Left colon (tissue), 2 donors: Measurements from ENCODE around the gene RAB9A. TPM values are rescaled to one million over a fixed set of nuclear protein-coding genes. Genes with fewer than 3 reads are reported as not detected.
A peak's percentile ranks its signal among the peaks of the same experiment; 100 is the strongest.
"Not testable (repeated sequence)": the region's sequence is repeated elsewhere in the genome, so short reads cannot be mapped to it uniquely, and the experiment has no call there.

Experiments used
- ATAC-seq: fragments of 200-7000 bp; cut with Tn5 transposase; one replicate; pipeline ENCODE4 v1.9.1; 2020; ENCODE audit warnings: mild to moderate bottlenecking, moderate library complexity
- DNase-seq, 2 donors: peaks; one replicate each; pipeline ENCODE4 v3.0.0-alpha.2; 2020
- intact Hi-C, 2 donors: fragments of 100-400 bp; cut with DNase I in 1 of 2; cut with micrococcal nuclease in 1 of 2; formaldehyde crosslinking; loops; one replicate each; pipeline versions ENCODE4 v1.11.2 to v1.14.0; 2022; cut with DNase I, micrococcal nuclease
- total RNA-seq, 2 donors: library from RNA; stranded (reverse); fragmentation: NEBNext Ultra II Directional; extraction: Animal tissue kit (Norgen Biotek cat#: 25700); gene quantifications; one replicate each; pipeline ENCODE4 v1.2.1, GENCODE V29; 2021
- donor health status: DM: no; HTN: no; CAD: no.
- donor health status: DM: yes; HTN: yes; CAD: no.

RAB9A gene
- total RNA-seq, 2 donors from 2014 or later = 28.0 to 70.6 TPM

DNA sequence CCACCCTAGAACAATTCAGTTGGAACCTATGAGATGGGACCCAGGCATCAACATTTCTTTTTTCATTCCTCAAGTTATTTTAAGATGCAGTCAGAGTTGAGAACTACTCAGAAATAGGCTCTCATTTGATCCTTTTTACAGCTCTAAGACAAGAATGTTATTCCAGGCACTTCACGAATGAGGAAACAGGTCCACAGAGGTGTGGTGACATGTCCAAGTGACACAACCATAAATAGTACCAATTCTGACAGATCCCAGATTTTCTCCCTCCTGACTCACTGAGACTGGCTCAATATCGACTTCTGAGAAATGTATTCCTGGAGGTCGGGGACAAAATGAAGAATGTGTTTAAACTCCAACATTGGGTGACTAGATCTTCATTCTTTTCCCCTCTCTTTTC, 24.9 kb upstream of the RAB9A start:
- intact Hi-C loops = no loop called here
- no peak for DNase-seq
- peak; percentile 55 for ATAC-seq

DNA sequence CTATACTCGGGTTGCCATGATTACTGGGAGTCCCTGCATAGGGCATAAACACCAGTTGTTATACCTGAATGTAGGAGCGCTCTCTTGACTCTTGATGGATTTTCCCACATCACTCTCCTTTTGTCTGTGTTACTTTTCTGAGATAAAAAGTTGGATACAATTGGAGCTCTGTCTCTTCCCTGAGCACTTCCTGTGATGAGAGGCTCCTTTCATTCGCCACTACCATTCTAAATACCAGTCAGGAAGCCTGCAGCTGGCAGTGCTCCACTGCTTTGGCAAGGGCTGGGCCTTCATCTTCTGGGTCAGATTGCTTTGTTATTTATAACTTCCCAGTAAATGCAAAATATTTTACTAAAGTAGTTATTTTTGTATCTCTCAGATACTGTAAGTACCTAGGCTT, 22.1 kb upstream of the RAB9A start:
- no peak for ATAC-seq
- intact Hi-C loops = no loop called here
- DNase-seq = no peak

DNA sequence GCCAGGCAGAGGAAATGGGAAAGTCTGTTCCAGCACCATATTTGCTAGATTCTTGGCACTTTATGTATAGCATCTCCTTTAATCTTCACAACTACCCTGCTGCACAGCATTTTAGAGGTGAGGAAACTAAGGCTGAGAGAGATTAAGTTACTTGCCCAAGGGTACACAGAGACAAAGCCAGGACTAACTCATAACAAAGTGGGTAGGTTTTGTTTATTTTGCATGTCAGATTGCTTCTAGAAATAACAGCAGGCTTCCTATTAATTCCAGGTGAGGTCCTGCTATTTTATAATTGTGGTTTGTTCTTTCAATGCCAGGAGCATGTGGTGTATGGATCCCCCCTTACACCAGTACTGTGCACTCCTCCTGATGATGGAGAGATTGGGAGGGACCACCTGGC, 21.0 kb upstream of the RAB9A start:
- ATAC-seq (no peak), DNase-seq (no peak)
- intact Hi-C loops = no loop called here

DNA sequence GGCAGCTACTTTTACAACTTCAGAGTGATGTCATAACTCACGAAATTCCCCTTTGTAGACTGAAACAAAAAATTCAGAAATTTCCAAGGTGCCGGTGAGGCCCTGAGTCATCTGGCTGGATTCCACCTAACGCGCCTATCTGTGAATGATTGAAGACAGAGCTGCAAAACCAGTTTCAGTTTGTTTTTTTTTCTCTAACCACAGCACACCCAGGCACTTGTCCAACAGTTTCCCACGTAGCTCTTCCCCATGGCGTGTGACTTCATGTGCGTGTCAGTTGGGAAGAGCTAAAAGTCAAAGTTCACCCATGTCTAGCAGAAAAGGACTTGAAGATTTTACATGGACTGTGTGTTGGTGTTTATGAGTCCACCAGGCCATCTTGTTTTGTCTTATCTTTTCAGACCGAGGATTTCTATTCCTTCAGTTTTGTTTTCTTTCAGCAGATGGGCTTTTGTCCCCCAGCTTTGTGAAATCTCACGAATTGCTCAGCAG, 19.6 kb upstream of the RAB9A start:
- intact Hi-C loops = no loop called here
- DNase-seq = peak; percentile 80 to 84
- ATAC-seq = peak; percentile 97

DNA sequence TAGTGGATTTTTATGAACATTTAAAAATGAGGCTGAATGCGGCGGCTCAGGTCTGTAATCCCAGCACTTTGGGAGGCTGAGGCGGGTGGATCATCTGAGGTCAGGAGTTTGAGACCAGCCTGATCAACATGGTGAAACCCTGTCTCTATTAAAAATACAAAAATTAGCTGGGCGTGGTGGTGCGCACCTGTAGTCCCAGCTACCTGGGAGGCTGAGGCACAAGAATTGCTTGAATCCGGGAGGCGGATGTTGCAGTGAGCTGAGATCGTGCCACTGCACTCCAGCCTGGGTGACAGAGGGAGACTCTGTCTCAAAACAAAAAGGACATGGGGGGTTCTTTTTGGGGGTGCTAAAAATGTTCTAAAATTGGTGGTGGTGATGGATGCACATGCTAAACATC, 19.2 kb upstream of the RAB9A start:
- DNase-seq, ATAC-seq, intact Hi-C loops: not testable (repeated sequence)

DNA sequence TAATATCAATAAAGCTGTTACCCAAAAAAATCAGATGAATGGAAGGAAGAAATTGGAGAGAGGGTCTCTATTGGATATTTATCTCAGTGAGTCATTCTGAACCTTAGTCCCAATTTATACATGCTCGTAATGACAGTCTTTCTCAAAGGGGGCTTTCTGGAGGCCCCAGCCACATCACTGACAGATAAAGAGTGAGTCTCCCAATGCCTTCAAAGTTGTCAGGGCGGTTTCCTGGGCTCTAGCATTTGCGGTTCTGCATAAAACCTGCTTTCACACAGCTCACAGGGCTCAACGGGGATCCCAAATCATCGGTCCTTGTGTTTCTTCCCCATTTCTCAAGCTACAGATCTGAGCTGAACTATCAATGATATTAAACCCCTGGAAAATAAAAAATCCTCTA, 18.7 kb upstream of the RAB9A start:
- intact Hi-C loops = no loop called here
- DNase-seq (no peak), ATAC-seq (no peak)

DNA sequence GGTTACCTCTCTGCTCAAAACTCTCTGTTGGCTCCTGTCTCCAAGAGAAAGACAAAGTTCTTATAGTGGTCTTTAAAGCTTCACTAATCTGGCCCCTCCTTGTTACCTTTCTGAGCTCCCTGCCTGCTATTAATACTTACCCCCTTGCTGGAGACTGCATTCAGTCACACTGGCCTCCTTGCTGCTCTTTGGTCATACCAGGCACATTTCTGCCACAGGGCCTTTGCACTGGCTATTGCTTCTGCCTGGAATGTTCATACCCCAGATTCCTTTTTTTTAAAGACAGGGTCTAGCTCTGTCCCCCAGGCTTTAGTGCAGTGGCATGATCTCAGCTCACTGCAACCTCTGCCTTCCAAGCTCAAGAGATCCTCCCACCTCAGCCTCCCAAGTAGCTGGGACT, 15.9 kb upstream of the RAB9A start:
- no peak for DNase-seq
- no peak for ATAC-seq
- intact Hi-C loops = no loop called here

DNA sequence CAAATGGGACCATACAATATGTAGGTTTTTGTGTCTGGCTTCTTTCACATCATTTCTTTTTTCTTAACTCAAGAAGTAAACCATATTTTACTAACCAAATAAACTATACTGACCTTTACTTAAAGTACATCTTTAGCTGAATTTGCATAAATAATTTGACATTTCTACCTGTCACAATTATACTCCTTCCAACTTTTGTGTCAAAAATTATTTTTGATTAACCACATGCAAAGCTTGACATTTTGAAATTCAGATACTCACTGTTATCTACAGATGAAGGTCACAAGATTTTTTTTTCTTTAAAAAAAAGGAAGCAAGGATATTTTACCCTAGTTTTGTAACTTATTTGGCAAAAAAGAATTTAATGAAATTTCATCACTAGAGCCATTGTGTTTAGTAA, 12.0 kb upstream of the RAB9A start:
- no peak for ATAC-seq
- intact Hi-C loops = no loop called here

DNA sequence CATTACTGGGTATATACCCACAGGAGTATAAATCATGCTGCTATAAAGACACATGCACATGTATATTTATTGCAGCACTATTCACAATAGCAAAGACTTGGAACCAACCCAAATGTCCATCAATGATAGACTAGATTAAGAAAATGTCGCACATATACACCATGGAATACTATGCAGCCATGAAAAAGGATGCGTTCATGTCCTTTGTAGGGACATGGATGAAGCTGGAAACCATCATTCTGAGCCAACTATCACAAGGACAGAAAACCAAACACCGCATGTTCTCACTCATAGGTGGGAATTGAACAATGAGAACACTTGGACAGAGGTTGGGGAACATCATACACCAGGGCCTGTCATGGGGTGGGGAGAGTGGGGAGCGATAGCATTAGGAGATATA, 9.2 kb upstream of the RAB9A start:
- intact Hi-C loops, DNase-seq: not testable (repeated sequence)

More for the DNA sequence above, 12.0 kb upstream of the RAB9A start:
- DNase-seq = no peak

DNA sequence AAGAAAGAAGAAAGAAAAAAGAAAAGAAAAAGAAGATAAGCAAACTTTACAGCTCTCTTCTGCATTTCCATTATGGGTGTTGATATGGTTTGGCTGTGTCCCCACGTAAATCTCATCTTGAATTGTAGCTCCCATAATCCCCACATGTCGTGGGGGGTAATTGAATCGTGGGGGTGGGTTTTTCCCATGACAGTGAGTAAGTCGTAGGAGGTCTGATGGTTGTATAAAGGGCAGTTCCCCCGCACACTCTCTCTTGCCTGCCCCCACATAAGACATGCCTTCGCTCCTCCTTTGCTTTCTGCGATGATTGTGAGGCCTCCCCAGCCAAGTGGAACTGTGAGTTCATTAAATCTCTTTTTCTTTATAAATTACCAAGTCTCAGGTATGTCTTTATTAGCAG, 7.3 kb upstream of the RAB9A start:
- DNase-seq (no peak), ATAC-seq (no peak)
- intact Hi-C loops = no loop called here

More for the DNA sequence above, 9.2 kb upstream of the RAB9A start:
- ATAC-seq = not testable (repeated sequence)

DNA sequence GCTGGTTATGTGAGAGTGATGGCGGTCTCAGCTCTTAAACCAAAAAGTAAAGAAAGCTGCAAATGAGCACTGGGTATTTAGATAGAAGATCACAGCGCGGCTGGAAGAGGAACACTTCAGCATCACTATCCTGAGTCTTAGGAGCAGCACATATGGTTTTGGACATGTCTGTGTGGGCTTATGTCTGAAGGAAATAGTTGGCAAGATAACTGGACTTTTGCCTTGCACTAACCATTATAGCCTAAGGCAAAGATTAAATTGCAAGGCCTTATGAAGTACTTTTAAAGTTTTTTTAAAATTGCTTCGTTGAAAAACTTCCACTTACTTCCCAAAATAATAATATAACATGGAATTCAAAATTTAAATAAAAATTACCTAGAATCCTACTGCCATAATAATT, 4.6 kb upstream of the RAB9A start:
- ATAC-seq (no peak), DNase-seq (no peak)
- intact Hi-C loops = no loop called here

DNA sequence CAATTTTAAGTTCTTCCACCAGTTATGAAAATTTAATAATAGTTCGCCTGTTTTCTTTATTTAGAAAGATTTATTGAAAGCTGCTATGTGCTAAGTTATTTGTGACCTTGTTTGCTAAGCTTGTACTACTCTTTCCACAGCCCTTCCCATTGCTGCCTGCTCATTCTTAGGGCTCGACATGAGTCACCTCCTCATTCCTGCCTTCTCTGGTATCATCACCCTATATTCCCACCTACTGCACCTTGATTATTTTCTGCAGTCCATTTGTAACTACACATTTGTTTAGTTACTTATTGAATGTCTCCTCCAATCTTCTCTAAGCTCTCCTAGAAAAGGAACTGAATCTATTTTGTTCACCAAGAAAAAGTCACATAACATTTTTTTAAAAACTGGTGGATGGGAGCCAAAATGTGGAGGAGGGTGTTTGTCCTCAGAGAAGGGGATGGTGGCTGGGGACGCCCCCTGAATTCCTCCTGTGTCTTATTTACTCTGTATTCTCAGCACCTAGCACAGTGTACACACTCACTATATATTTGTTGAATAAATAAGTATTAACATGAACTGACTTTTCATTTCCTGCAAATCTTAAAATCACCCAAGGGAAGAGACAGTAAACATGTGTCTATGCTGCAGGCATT, 3.7 kb upstream of the RAB9A start:
- DNase-seq (no peak), ATAC-seq (no peak)
- intact Hi-C loops = no loop called here

DNA sequence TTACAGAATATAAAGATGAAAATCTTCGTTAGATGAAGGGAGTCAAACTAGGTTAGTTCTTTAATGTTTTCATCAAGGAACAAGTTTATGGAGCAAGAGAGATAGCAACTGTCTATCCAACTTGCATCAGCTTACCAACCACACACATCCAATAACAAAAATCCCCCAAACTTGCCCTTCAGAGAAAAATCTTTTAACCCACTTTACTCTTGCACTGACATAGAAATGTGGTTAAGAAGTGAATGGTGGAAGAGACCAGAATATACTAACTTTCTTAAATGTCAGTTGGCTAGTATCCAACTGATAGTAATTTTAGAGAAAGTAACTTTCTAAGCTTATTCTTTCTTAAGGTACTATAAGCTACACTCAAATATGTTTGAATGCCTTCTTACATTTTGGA, 1.7 kb upstream of the RAB9A start:
- DNase-seq (no peak), ATAC-seq (no peak)
- intact Hi-C loops = no loop called here

DNA sequence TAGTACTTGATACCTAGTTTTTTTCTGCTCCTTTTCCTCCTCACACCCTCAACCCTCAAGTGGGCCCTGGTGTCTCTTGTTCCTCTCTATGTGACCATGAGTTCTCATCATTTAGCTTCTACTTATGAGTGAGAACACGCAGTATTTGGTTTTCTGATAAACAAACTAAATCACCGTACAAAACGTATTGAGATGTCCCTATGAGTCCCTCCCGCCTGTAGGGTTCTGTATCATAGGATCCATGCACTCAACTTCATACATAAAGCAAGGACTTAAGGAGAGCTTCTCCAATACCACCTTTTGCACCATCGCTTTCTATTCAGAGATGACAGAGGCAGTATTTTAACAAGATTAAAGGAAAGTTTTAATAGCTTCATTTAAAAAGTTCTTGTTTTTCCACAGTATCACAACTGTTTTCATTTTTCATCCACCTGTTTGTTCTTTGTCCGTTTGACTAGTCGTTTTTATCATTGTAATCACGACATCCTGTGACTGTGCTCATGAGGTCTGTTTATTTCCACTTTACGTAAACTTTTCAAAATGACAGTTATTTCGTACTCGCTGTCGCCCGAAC, 457 bp upstream of the RAB9A start:
- intact Hi-C loops = no loop called here
- DNase-seq (no peak), ATAC-seq (peak; percentile 24)

DNA sequence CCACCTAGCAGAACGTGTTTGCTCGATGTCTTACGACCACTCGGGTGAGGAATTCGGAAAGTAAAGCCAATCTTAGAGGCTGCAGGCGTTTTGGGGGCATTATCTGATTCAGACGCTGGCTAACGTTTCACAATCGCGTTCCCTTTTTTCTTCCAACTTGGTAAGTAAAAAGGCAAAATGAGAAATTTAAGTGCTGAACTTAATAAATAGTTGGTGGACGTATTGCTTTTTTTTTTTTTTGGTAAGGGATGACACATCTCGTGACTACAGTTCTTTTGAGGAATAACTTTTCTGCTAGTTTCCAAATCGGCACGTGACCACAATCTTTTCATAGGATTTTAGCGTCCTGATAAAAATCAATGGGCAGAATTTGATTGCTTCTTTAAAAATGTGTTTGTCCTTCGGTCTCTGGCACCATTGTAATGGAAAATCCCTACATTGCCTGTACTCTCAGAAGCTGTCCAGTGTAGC, 848 bp downstream of the RAB9A start:
- intact Hi-C loops = no loop called here
- ATAC-seq = no peak
- DNase-seq = no peak

DNA sequence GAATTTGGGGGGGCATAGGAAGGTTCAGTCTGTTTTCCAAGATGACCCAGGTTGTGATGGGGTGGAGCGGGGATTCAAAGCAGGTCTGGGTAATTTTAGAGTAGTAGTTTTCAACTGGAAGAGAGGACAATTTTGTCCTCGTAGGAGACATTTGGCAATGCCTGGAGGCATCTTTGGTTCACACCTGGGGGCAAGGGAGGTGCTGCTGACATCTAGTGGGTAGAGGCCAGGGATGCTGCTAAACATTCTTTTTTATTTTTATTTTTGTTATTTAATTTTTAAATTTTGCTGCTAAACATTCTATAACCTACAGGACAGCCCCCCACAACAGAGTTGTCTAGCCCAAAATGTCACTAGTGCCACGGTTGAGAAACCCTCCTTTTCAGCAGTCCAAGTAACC, 1.9 kb downstream of the RAB9A start:
- intact Hi-C loops = no loop called here
- DNase-seq (no peak), ATAC-seq (no peak)

DNA sequence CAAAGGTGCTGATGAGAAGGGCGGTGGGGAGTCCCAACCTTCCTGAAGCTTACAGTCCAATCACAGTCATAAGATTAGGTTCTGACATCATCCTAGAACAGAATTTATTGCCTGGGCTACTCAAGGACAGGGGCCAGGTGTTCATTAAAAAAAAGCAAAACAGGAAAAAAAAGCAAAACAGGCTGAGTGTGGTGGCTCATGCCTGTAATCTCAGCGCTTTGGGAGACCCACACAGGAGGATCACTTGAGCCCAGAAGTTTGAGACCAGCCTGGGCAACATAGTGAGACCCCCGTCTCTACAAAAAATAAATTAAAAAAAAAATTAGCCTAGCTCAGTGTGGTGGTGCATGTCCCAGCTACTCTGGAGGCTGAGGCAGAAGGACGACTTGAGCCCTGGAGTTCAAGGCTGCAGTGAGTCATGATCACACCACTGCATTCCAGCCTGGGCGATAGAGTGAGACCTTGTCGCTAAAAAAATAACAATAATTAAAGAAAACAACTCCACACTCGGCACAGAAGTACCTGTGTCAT, 3.0 kb downstream of the RAB9A start:
- DNase-seq = no peak
- intact Hi-C loops = no loop called here
- no peak for ATAC-seq

DNA sequence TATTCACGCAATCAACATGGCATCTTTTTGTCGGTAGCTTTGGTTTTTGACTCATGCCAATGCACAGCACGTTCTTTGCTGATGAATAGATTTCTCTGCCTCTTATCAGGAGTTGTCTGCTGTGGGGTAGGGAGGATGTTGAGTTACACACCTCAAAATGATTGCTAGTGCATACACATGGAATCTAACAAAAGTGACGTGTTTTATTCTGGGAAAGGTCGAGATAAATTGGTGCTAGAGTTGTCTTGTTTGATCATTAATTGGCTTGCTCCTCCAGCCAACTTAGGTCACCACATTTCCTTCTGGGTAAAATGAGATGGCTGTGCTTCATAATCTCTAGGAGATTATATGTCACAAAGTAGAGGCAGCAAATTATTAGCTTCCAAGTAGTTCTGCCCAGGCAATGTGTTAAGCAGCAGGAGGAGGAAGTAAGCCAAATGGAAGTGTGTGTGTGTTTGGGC, 3.9 kb downstream of the RAB9A start:
- intact Hi-C loops = no loop called here
- no peak for ATAC-seq
- DNase-seq = no peak

DNA sequence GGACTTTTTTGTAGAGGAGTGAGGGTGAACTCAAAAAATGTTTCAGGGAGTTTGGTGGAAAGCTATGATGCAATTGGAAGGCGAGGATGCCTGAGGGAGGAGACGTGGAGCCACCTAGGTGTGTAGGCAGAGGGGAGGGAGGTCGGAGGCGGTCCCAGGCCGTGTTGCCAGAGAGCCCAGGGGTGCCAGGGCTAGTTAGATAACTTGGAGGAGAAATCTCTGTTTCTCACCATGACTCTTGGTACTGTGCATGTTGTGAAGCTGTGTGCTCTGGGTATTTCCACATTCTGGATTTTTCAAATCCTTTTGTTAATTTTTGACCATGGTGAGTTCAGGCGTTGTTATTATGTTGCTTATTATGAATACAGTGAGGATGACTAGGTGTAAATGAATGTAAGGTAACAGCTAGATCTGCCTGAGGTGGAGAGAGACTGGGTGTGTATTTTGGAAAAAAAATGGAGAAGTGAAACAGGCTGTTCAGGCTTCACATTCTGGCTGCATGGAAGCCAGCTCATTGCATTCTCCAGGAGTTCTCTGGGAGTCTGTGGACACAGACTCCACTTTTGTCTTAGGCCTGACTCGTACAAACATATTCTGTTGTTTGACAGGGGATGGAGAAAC, 4.5 kb downstream of the RAB9A start:
- intact Hi-C loops = no loop called here
- DNase-seq (no peak), ATAC-seq (no peak)

DNA sequence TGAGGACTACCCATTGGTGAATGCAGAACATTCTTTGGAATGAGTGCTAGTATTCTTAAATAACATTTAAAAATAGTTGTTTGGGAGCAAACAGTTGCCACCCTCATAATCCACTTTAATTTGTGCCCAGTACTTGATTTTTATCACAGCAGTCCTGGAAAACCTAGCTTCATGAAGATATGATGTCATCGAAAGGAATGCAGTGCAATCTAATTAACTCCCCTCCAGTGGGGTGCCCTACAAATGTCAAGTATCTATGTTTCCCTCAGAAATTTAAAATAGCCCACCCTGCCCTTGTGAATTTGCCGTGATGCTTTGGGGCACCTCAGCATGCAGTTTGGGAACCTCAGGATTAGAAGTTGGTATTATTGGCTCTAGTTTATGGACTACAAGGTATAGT, 5.4 kb downstream of the RAB9A start:
- DNase-seq = no peak
- ATAC-seq = no peak
- intact Hi-C loops = no loop called here
